Muscle layer of colon (tissue), 2 donors: ENCODE measurements around the gene LRRC46.

Experiments used
- H3K27ac ChIP-seq: one replicate; pipeline ENCODE4 v1.7.0; 2013; ENCODE audit warnings: low read depth, mild to moderate bottlenecking, low read length, moderate library complexity
- H3K27me3 ChIP-seq, 2 donors: one replicate each; pipeline ENCODE4 v1.7.0; 2013; ENCODE audit warnings: low read length in 2 of 2, mild to moderate bottlenecking in 2 of 2; ENCODE audit not compliant: insufficient read depth in 2 of 2, control insufficient read depth in 1 of 2
- H3K36me3 ChIP-seq: one replicate; pipeline ENCODE4 v1.7.0; 2013; ENCODE audit warnings: mild to moderate bottlenecking, low read length; ENCODE audit not compliant: insufficient read depth
- H3K4me1 ChIP-seq: one replicate; pipeline ENCODE4 v1.7.0; 2013; ENCODE audit warnings: mild to moderate bottlenecking, low read length; ENCODE audit not compliant: insufficient read depth
- H3K4me3 ChIP-seq, 2 donors: one replicate each; pipeline ENCODE4 v1.7.0; 2013; ENCODE audit warnings: low read length in 2 of 2, low read depth in 1 of 2, mild to moderate bottlenecking in 1 of 2, moderate library complexity in 1 of 2
- H3K9ac ChIP-seq: one replicate; pipeline ENCODE4 v1.7.0; 2013; ENCODE audit warnings: low read length
- H3K9me3 ChIP-seq: one replicate; pipeline ENCODE4 v1.7.0; 2013; ENCODE audit warnings: mild to moderate bottlenecking, low read length
- donor health status: abdominal sarcoma.
- donor health status: Adenocarcinoma of cecum.

LRRC46 gene

DNA sequence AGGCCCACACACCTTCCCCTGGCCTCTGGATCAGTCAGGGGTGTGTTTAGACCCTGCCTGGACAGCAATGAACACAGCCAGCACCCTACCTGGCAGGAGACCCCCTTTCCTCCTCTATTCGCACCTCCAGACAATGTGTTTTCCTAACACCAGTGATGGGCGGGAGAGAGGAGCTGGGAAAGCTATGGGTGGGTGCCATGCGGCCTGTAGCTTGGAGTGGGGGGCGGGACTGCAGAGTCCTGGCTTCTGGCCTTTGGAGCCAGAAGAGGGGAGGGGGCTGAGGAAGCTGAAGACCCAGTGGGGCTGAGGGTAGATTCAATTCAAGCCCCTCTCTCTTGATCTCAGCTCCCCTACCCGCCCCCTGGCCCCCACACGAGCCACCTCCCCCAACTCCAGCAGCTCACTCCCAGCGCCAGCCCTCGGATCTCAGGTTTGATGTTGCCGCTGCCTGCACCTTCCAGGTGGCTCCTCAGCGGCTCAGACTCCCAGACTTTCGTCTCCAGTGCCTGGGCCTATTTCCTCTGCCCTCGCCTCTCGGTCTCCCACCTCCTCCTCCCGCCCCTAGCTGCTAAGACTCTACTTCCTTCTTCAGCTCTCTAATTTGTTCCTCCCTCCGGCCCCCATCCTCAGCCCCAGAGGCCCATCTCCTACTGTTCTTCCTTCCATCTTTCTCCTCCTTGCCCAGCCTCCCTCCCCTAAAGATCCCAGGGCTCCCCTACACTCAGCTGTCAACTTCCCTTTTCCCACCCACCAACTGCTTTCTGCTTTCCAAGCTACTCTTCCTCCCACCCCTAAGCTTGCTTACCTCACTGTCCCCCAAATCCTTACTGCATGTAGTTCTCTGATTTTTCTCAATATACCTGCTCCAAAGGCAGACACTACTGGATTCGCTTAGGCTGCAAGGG, 26.3 kb downstream of the LRRC46 start:
- H3K9me3 ChIP-seq: no peaks in the 10 kb centered on the region

DNA sequence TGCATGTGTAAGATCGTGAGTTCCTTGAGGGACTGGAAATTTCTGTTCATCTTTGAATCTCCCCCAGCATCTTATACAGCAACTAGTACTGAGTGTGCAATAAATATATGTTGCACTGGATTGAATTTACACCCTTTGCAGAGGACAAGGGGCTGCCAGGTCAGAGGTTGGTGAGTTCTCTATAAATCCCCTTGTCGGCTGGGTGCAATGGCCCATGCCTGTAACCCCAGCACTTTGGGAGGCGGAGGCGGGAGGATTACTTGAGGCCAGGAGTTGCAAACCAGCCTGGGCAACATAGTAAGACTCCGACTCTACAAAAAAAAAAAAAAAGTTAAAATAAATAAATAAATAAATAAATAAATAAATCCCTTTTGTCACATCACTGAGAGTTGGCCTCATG, 28.9 kb downstream of the LRRC46 start:
- H3K9me3 ChIP-seq: no peaks in the 10 kb centered on the region
- H3K4me3 ChIP-seq: no peak overlapping the region
- no peaks in the 10 kb centered on the region for H3K4me1 ChIP-seq
- no peak overlapping the region for H3K9ac ChIP-seq
- peaks cover 29 to 42% of the 10 kb centered on the region in 2 donors for H3K27me3 ChIP-seq
- no peaks in the 10 kb centered on the region for H3K36me3 ChIP-seq
- no peak overlapping the region for H3K27ac ChIP-seq

More for the DNA sequence above, 26.3 kb downstream of the LRRC46 start:
- Histone ChIP-seq H3K9ac (no peak overlapping the region), H3K27ac (no peak overlapping the region), H3K27me3 (peaks cover 54 to 61% of the 10 kb centered on the region in 2 donors), H3K36me3 (no peaks in the 10 kb centered on the region), H3K4me3 (no peak overlapping the region), H3K4me1 (no peaks in the 10 kb centered on the region)

DNA sequence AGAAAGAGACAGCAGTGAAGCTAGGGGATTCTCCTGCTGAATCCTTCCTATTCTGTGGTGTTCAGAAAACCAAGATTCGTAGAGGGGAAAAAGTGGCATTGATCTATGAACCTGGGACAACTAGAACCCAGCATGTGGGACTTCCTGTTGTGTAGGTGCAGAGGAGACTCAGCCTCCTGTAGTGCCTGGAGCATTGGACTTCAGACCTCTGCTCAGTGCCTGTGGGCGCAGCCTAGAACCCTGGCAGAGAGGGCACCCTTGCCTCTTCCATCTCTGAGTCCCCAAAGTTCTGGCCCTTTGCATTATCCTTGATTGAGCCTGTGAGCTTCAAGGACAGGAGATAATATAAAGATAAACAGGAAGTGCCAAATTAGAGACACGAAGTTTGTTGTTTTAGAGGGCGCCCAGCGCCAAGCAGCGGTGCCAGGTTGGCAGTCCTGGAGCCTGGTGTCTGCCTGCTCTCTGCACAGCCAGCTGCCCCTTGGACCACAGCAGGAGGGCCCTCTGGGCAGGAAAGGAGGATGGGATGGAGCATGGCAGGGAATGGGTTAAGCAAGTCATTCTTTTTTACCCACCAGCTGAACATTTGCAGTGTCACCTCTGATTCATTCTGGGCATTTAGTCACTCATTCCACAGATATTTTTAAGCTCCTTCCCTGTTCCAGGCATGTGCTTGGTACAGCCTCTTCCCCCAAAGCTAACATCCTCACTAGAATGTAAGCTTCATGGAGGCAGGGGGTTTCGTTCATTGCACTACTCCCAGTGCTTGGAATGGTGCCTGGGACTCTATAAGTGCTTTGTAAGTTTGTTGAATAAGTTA, 31.4 kb downstream of the LRRC46 start:
- Histone ChIP-seq H3K4me3 (no peak overlapping the region), H3K9ac (no peak overlapping the region), H3K27ac (no peak overlapping the region), H3K9me3 (no peaks in the 10 kb centered on the region), H3K4me1 (no peaks in the 10 kb centered on the region), H3K36me3 (no peaks in the 10 kb centered on the region), H3K27me3 (peaks cover 13 to 26% of the 10 kb centered on the region in 2 donors)

DNA sequence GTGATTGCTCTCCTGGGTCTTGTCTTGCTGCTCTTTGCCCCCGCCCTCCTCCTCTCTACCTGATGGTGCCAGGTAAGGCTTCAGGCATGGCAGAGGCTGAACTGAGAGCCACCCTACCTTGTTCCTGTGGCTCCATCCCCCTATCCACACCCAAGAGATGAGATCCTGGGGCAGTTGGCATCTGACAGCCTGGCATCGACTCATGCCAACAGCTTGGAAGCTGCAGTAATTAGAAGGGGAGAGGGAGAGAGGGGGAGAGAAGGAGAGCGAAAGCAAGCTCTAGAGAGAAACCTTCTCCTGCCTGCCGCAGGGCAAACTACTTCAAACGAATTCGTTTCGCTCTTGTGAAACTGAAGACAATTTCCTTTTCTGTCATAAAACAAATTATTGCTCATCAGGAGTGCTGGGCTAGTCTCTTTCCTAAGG, 33.3 kb downstream of the LRRC46 start:
- no peak overlapping the region for H3K4me3 ChIP-seq
- no peaks in the 10 kb centered on the region for H3K9me3 ChIP-seq
- H3K4me1 ChIP-seq: no peaks in the 10 kb centered on the region
- no peak overlapping the region for H3K9ac ChIP-seq
- no peak overlapping the region for H3K27ac ChIP-seq
- no peaks in the 10 kb centered on the region for H3K36me3 ChIP-seq
- peaks cover 10 to 15% of the 10 kb centered on the region in 2 donors for H3K27me3 ChIP-seq

DNA sequence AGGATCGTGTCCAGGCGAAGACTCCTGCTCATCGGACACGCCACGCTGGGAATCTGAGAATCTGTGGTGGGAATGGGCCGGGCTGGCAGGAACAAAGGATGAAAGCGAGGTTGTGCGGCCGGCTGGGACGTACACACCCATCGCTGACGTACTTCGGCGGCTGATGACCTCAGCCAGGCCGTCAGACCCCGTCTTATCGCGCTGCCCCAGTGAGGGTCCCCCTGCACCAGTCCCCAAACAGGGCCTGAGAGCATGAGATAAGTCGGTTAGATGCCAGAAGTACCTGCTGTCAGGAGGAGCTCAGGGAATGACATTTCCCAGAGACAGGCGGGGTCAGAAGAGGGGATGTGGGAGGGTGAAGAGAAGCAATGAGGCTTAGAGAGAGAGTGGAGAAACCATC, 35.5 kb downstream of the LRRC46 start:
- Histone ChIP-seq H3K9ac (no peak overlapping the region), H3K27me3 (peaks cover 9 to 27% of the 10 kb centered on the region in 2 donors)

DNA sequence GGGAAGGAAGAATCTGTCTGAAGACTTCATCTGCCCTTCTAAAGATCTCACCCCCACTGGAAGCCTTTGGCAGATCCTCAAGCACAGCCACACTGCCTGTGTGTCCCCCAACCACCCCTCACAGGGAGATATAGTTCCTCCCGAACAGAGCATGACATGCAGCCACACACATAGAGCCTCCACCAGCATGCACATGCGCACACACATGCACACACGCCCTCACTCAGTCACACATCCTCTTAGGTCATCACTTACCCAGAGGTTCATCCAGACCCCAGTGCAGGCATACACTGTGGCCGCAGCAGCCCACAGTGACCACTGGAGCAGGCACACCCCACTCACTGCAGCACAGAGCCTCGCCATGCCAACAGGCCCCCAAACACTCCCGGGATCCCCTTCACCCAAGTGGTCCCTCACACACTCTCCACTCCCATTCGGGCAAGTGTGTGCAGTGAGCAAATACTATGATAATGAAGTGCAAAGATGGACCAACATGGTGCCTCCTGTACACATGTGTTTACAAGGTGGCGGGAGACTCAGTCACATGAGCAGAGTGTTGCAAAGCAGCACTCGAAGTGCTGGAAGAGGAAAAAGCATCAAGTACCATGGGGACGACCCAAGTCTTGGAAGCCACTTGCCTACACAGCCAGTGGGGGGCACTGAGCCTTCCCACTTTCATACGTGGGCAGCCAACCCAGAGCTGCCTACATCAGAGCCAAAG, 36.5 kb downstream of the LRRC46 start:
- Histone ChIP-seq H3K36me3 (no peaks in the 10 kb centered on the region), H3K4me1 (no peaks in the 10 kb centered on the region), H3K27me3 (peaks cover 9 to 38% of the 10 kb centered on the region in 2 donors), H3K9ac (no peak overlapping the region), H3K27ac (no peak overlapping the region), H3K9me3 (no peaks in the 10 kb centered on the region), H3K4me3 (no peak overlapping the region)

More for the DNA sequence above, 35.5 kb downstream of the LRRC46 start:
- Histone ChIP-seq H3K36me3 (no peaks in the 10 kb centered on the region), H3K27ac (no peak overlapping the region), H3K9me3 (no peaks in the 10 kb centered on the region), H3K4me1 (no peaks in the 10 kb centered on the region), H3K4me3 (no peak overlapping the region)

DNA sequence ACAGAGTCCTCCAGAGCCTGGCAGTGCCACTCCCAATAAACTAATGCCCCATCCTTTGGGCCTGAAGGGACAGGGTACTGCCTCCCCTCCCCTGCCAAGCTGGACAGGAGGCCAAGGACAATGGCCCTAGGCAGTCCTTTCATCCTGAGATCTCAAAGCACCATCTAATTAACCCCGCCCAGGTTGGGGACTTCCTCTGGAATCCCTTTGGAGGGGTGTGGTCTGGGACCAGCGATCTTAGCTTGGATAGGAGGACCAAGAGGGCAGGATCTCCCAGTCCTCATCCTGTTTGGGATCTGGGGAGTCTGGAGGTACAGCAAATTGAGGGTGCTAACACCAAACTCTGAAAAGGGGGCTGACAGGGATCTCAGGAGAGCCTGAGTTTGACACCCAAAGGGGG, 37.6 kb downstream of the LRRC46 start:
- Histone ChIP-seq H3K27me3 (peaks cover 9 to 45% of the 10 kb centered on the region in 2 donors), H3K9me3 (no peaks in the 10 kb centered on the region), H3K36me3 (no peaks in the 10 kb centered on the region), H3K4me1 (no peaks in the 10 kb centered on the region), H3K27ac (no peak overlapping the region), H3K4me3 (no peak overlapping the region), H3K9ac (no peak overlapping the region)

DNA sequence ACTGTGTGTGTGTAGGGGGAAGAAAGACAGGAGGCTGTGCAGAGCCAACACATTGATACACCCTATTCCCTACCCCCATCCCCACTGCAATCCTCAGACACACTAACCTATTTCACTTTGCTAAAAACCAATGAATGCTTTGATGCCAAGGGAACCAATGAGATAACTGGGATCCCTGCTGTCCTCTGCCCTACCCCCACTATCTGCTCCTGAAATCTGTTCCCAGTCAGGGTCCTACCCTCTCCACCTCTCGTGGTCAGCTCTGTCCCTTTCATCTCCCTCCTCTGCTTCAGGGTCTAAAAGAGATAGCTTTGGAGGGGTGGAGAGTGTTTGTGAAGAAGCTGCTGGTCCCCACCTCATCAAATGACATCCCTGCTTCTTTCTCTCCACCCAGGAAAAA, 38.6 kb downstream of the LRRC46 start:
- Histone ChIP-seq H3K4me3 (no peak overlapping the region), H3K9me3 (no peaks in the 10 kb centered on the region), H3K27ac (no peak overlapping the region), H3K9ac (no peak overlapping the region), H3K4me1 (no peaks in the 10 kb centered on the region), H3K27me3 (peaks cover 9 to 46% of the 10 kb centered on the region in 2 donors), H3K36me3 (no peaks in the 10 kb centered on the region)

DNA sequence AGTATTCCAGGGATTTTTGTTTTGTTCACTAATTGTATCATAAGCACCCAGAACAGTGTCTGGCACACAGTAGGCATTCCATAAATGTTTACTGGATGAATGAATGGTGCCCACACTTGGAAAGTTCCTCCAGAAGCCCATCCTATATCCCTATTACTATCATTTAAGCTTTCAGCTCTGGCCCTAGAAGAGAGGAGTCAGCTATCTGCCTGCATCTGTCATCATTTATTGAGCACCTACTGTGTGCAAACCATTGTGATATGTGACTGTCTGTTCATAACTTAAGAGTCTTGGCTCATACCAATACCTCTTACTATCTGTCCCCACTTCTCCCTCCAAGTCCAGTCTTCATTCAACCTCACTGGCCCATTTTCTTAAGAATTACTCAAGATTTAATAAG, 39.6 kb downstream of the LRRC46 start:
- peaks cover 9 to 40% of the 10 kb centered on the region in 2 donors for H3K27me3 ChIP-seq
- H3K4me1 ChIP-seq: no peaks in the 10 kb centered on the region
- H3K4me3 ChIP-seq: no peak overlapping the region
- H3K9me3 ChIP-seq: no peaks in the 10 kb centered on the region
- H3K9ac ChIP-seq: no peak overlapping the region
- H3K27ac ChIP-seq: no peak overlapping the region
- H3K36me3 ChIP-seq: no peaks in the 10 kb centered on the region

DNA sequence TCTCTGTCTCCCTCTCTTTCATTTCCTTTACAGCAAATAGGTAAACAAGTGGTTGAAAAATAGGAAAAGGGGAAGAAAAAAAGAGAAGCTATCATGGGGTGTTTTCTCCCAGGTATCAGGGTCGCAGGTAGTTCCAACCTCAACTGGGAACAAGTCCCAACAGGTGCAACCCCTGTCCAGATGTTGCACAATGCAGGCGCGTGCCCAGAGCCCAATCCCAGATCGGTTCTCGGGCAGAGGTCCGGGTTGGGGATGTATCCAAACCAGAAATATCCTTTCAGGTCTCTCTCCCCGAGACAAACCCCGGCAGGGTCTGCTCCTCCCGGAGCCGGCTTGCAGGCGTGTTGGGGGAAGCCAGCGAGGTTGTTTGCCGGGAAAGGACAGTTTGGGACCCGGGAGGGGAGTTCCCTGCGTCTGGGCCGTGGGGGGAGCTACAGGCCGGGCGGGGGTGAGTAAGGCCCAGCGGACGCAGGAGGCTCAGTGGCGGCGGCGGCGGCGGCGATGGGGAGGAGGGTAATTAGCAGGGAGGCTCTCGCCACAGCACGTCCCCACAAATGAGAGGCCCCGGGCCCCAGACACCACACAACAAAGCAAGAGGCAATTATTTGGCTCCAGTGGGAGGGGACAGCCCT, 40.7 kb downstream of the LRRC46 start:
- H3K27ac ChIP-seq: no peak overlapping the region
- peaks cover 9 to 38% of the 10 kb centered on the region in 2 donors for H3K27me3 ChIP-seq
- no peaks in the 10 kb centered on the region for H3K9me3 ChIP-seq
- H3K4me1 ChIP-seq: no peaks in the 10 kb centered on the region
- no peak overlapping the region for H3K4me3 ChIP-seq
- no peaks in the 10 kb centered on the region for H3K36me3 ChIP-seq
- no peak overlapping the region for H3K9ac ChIP-seq
